ENCODE data around the gene POLR3GL. TPM values are rescaled to one million over a fixed set of nuclear protein-coding genes. Genes with fewer than 3 reads are reported as not detected.

POLR3GL gene
- total RNA-seq, 1 experiment from 2014 or later: 7.9 TPM

DNA sequence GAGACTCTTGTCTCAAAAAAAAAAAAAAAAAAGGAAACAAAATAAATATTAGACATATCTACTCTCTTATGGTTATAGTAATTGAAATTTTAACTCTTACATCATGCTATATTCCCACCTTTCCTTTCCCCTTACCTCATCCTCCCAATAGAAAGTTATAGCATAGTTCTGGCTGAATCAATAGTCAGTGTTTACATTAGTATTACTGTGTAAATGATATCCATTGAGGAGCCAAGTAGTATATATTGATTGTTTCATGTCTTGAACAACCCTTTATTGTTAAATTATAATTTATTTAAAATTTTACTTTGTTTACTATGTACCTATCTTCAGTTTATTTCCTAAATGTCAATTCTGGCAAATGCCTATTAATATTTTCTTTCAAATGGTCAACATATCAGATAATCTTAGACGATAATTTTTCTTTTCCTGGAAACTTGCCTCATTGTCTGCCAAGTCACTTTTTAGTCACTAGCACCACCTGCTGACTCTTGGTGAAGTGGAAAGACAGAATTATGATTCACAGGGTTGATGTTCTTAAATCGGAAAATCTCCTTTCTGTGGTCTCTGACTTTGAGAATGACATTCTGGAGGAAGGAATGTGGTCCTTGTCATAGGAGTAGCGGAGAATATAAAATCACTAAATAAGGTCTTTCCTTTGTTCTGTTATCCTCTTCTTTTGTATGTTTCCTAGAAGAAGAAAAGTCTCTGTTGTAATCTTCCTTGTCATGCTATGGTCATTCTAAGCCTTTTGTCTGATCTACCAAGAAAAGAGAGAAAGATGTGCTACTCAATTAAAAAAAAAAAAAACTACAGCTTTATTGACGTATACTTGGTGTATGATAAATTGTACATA, 48.4 kb downstream of the POLR3GL start:
- no peak overlapping the region for H4K8ac ChIP-seq (replicated peaks; ENCODE audit: insufficient read length, low read depth, low read length)
- TF ChIP-seq, protein P1, sequence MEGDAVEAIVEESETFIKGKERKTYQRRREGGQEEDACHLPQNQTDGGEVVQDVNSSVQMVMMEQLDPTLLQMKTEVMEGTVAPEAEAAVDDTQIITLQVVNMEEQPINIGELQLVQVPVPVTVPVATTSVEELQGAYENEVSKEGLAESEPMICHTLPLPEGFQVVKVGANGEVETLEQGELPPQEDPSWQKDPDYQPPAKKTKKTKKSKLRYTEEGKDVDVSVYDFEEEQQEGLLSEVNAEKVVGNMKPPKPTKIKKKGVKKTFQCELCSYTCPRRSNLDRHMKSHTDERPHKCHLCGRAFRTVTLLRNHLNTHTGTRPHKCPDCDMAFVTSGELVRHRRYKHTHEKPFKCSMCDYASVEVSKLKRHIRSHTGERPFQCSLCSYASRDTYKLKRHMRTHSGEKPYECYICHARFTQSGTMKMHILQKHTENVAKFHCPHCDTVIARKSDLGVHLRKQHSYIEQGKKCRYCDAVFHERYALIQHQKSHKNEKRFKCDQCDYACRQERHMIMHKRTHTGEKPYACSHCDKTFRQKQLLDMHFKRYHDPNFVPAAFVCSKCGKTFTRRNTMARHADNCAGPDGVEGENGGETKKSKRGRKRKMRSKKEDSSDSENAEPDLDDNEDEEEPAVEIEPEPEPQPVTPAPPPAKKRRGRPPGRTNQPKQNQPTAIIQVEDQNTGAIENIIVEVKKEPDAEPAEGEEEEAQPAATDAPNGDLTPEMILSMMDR (conservative IDR thresholded peaks at IDR 0.05): peak; percentile 77
- no peaks in the 10 kb centered on the region for H3K79me2 ChIP-seq (ENCODE audit: insufficient read depth, low read length)
- H2BK15ac ChIP-seq (ENCODE audit: low read depth, low read length): no peak overlapping the region
- H3K27ac ChIP-seq (ENCODE audit: insufficient read length, low read depth, low read length): no peak overlapping the region
- Mint-ChIP-seq H3K4me1 (no peaks in the 10 kb centered on the region), H3K36me3 (ENCODE audit: insufficient read depth in 1 of 3, low read depth in 3 of 3) (no peaks in the 10 kb centered on the region), H3K27me3 (ENCODE audit: low read depth) (peaks cover 18% of the 10 kb centered on the region), H3K4me3 (no peak overlapping the region), H3K27ac (no peak overlapping the region), H3K9me3 (no peaks in the 10 kb centered on the region)
- no peaks in the 10 kb centered on the region for H3K23me2 ChIP-seq (ENCODE audit: insufficient read length, low read depth, low read length, poor library complexity, severe bottlenecking)
- WGBS (ENCODE audit: extremely low coverage, insufficient read length, low lambda C conversion rate): no CpG with 5 or more reads among the region's 4 CpGs
- no peaks in the 10 kb centered on the region for H4K20me1 ChIP-seq (ENCODE audit: control insufficient read depth, insufficient read depth, insufficient read length)
- no peaks in the 10 kb centered on the region for H3K9me3 ChIP-seq (ENCODE audit: control insufficient read depth, low read depth, low read length)
- no peak overlapping the region for H2BK12ac ChIP-seq (ENCODE audit: insufficient read length, low read depth, low read length)
- no peak overlapping the region for H4K5ac ChIP-seq (ENCODE audit: insufficient read length, low read depth, low read length)
- no peak overlapping the region for H2AFZ ChIP-seq (ENCODE audit: low read length)
- H2AK5ac ChIP-seq (ENCODE audit: insufficient read length, low read length): no peak overlapping the region
- H3K27me3 ChIP-seq (ENCODE audit: insufficient read depth, low read length): peaks cover 3% of the 10 kb centered on the region; the same call in 1 of the 2 replicates
- H3K56ac ChIP-seq (ENCODE audit: insufficient read length, low read depth, low read length): no peak overlapping the region
- no peak overlapping the region for H3K4ac ChIP-seq (ENCODE audit: low read depth, low read length)
- no peak overlapping the region for H3T11ph ChIP-seq (ENCODE audit: low read length)
- H4K91ac ChIP-seq (ENCODE audit: insufficient read length, low read depth, low read length): no peak overlapping the region
- no peak for DNase-seq
- no peaks in the 10 kb centered on the region for H3K4me1 ChIP-seq (ENCODE audit: insufficient read depth, low read length)
- no peaks in the 10 kb centered on the region for H3K79me1 ChIP-seq (ENCODE audit: insufficient read depth, low read depth, low read length, poor library complexity, severe bottlenecking)
- no peak overlapping the region for H3K9ac ChIP-seq (ENCODE audit: extremely low read depth, insufficient read length, low read length)
- H2BK5ac ChIP-seq (ENCODE audit: insufficient read length, low read length): no peak overlapping the region
- no peak overlapping the region for H3K4me2 ChIP-seq (ENCODE audit: insufficient read depth, insufficient read length, low read length)
- H2BK20ac ChIP-seq (ENCODE audit: low read depth, low read length, poor library complexity, severe bottlenecking): no peak overlapping the region
- H3K14ac ChIP-seq (ENCODE audit: insufficient read depth, low read length): no peak overlapping the region
- H2BK120ac ChIP-seq (ENCODE audit: low read depth, low read length, poor library complexity, severe bottlenecking): no peak overlapping the region
- H3K23ac ChIP-seq (ENCODE audit: insufficient read length, low read depth, low read length): no peak overlapping the region
- H3K18ac ChIP-seq (ENCODE audit: insufficient read length, low read depth, low read length): no peak overlapping the region

All from H9 (cell line).